Naive thymus-derived CD8-positive, alpha-beta T cell (primary cell): Measurements from ENCODE around the gene GGCT. TPM values are rescaled to one million over a fixed set of nuclear protein-coding genes. Genes with fewer than 3 reads are reported as not detected.
"Not testable (repeated sequence)": the region's sequence is repeated elsewhere in the genome, so short reads cannot be mapped to it uniquely, and the experiment has no call there.

Experiments
- ATAC-seq, 2 donors: fragments of 150-1000 bp; cut with Tn5 transposase in 1 of 2; sonication (Bioruptor Pico), chemical (Tn5 transposase) in 1 of 2; 1 replicate in 1 of 2; 2 replicates in 1 of 2; pipeline ENCODE4 v1.10.0; 2021; ENCODE audit warnings: mild to moderate bottlenecking in 2 of 2, moderate library complexity in 2 of 2
- POLR2A ChIA-PET: fragments of 350-600 bp; sonication (Branson Sonifier 250); formaldehyde crosslinking; loops from one replicate; lab custom pipeline; 2021; ENCODE audit warnings: antibody characterized with exemption; lab: Charles Lee
- DNase-seq, 10 donors: peaks; one replicate each; pipeline versions ENCODE4 v3.0.0 to v3.0.0-alpha.2; 2020 to 2022
- H3K27ac Mint-ChIP-seq, 10 donors: one replicate each; pipeline ENCODE4 v1.8.0; 2020 to 2022; ENCODE audit warnings: mild to moderate bottlenecking in 10 of 10, mixed read lengths in 10 of 10, moderate library complexity in 4 of 10, inconsistent platforms in 1 of 10
- H3K27me3 Mint-ChIP-seq, 5 donors: one replicate each; pipeline ENCODE4 v1.8.0; 2021 to 2022; ENCODE audit warnings: mixed read lengths in 5 of 5
- H3K36me3 Mint-ChIP-seq, 3 donors: one replicate each; pipeline ENCODE4 v1.8.0; 2020 to 2022; ENCODE audit warnings: mixed read lengths in 3 of 3, mild to moderate bottlenecking in 2 of 3, inconsistent platforms in 1 of 3
- H3K4me1 Mint-ChIP-seq, 4 donors: one replicate each; pipeline ENCODE4 v1.8.0; 2021 to 2022; ENCODE audit warnings: mixed read lengths in 4 of 4
- H3K4me3 Mint-ChIP-seq, 10 donors: one replicate each; pipeline ENCODE4 v1.8.0; 2020 to 2022; ENCODE audit warnings: mild to moderate bottlenecking in 10 of 10, mixed read lengths in 10 of 10, moderate library complexity in 6 of 10, inconsistent platforms in 1 of 10
- H3K9me3 Mint-ChIP-seq, 9 donors: one replicate each; pipeline ENCODE4 v1.8.0; 2020 to 2022; ENCODE audit warnings: mixed read lengths in 9 of 9, mild to moderate bottlenecking in 3 of 9, inconsistent platforms in 1 of 9, moderate library complexity in 1 of 9
- polyA plus RNA-seq, 3 donors: library from polyadenylated mRNA; unstranded; fragments of 300-500 nt; fragmentation: Illumina TruSeq; gene quantifications; one replicate each; pipeline ENCODE4 v1.2.3, GENCODE V29; 2021
- total RNA-seq, 8 experiments: library from RNA in 2 of 8; stranded (reverse) in 2 of 8; gene quantifications; one replicate each; pipeline ENCODE4 v1.2.3 and lab custom pipeline; 2021 to 2026

Gene GGCT
- total and polyA plus RNA-seq, 5 experiments from 2014 or later, result 13.8 to 28.2 (median 26.0) TPM

GRCh38 chr7:30493228-30493627 is 11.4 kb downstream of the GGCT start:
- H3K4me3 Mint-ChIP-seq, result no peak overlapping the region

DNA sequence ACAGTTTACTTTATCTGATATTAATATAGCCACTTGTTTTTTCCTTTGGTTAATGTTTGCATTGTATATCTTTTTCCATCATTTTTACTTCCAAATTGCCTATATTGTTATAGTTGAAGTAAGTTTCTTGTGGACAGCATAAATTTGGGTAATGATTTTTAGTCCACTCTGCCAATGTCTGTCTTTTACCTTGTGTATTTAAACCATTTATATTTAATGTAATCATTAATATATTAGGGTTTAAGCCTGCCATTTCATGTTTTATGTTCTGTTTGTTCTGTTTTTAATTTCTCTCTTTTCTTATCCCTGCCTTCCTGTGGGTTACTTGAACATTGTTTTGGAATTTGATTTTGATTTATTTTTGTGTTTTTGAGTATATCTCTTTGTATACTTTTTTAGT is 13.2 kb downstream of the GGCT start:
- DNase-seq (no peak), ATAC-seq (no peak)
- Mint-ChIP-seq H3K27ac (no peak overlapping the region), H3K36me3 (peaks cover 10 to 23% (median 22%) of the 10 kb centered on the region in 3 donors), H3K4me3 (no peak overlapping the region), H3K4me1 (no peaks in the 10 kb centered on the region), H3K27me3 (peaks cover 0 to 4% (median 1%) of the 10 kb centered on the region in 5 donors), H3K9me3 (peaks cover 5 to 25% (median 15%) of the 10 kb centered on the region in 9 donors)
- POLR2A ChIA-PET, result no interaction called here

More at GRCh38 chr7:30493228-30493627, 11.4 kb downstream of the GGCT start:
- Mint-ChIP-seq H3K9me3 (peaks cover 5 to 25% (median 15%) of the 10 kb centered on the region in 9 donors), H3K27ac (no peak overlapping the region), H3K4me1 (peaks cover 0 to 1% (median 0%) of the 10 kb centered on the region in 4 donors), H3K27me3 (peaks cover 0 to 4% (median 1%) of the 10 kb centered on the region in 5 donors), H3K36me3 (peaks cover 21 to 30% (median 30%) of the 10 kb centered on the region in 3 donors)
- POLR2A ChIA-PET, result no interaction called here
- no peak for DNase-seq
- ATAC-seq, result no peak

- Mint-ChIP-seq H3K4me3 (no peak overlapping the region), H3K4me1 (no peaks in the 10 kb centered on the region), H3K9me3 (peaks cover 3 to 16% (median 10%) of the 10 kb centered on the region in 9 donors), H3K27ac (no peak overlapping the region), H3K36me3 (peaks cover 0 to 14% (median 4%) of the 10 kb centered on the region in 3 donors), H3K27me3 (peaks cover 0 to 4% (median 1%) of the 10 kb centered on the region in 5 donors)
- ATAC-seq (no peak), DNase-seq (no peak)
- POLR2A ChIA-PET, result no interaction called here
These were observed 17.3 kb downstream of the GGCT start for GRCh38 chr7:30487371-30487770.

GRCh38 chr7:30485667-30486066 is 19.0 kb downstream of the GGCT start:
- Mint-ChIP-seq H3K9me3 (no peaks in the 10 kb centered on the region), H3K27me3 (peaks cover 0 to 1% (median 0%) of the 10 kb centered on the region in 5 donors)
- POLR2A ChIA-PET, result no interaction called here

GRCh38 chr7:30481416-30481815 is 23.2 kb downstream of the GGCT start:
- H3K9me3 Mint-ChIP-seq, H3K27me3 Mint-ChIP-seq, H3K4me3 Mint-ChIP-seq, ATAC-seq, POLR2A ChIA-PET, H3K36me3 Mint-ChIP-seq, H3K27ac Mint-ChIP-seq, DNase-seq: not testable (repeated sequence)
- H3K4me1 Mint-ChIP-seq, result peaks cover 9 to 32% (median 30%) of the 10 kb centered on the region in 4 donors

More at GRCh38 chr7:30485667-30486066, 19.0 kb downstream of the GGCT start:
- Mint-ChIP-seq H3K36me3 (peaks cover 0 to under 1% (median 0%) of the 10 kb centered on the region in 3 donors), H3K4me3 (no peak overlapping the region), H3K4me1 (no peaks in the 10 kb centered on the region), H3K27ac (no peak overlapping the region)
- DNase-seq (no peak), ATAC-seq (no peak)

DNA sequence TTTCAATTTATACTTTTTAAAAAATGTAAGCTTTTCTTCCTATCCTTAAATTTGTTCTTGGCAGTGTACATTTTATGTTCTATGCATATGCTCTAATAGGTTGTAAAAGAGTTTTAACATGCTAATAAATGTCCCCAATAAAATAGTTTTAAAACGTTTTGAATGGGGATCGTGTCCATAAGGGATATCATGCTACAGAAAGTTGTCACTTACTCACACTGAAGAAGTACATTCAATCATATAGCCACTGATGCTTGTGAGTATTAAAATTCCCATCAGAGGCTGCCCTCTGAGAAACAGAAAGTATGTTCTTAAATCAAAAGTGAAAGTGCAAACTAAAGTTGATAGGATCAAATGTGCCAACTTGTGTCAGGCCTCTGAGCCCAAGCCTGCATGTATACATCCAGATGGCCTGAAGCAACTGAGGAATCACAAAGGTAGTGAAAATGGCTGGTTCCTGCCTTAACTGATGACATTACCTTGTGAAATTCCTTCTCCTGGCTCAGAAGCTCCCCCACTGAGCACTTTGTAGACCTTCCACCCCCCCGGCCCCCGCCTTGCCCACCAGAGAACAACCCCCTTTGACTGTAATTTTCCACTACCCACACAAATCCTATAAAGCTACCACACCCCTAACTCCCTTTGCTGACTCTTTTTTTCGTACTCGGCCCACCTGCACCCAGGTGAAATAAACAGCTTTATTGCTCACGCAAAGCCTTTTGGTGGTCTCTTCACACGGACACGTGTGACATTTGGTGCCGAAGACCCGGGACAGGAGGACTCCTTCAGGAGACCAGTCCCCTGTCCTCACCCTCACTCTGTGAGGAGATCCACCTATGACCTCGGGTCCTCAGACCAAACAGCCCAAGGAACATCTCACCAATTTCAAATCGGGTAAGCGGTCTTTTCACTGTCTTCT is 25.2 kb downstream of the GGCT start:
- Mint-ChIP-seq H3K27ac (peak overlapping the region in 5 of 10 donors; percentile 89 to 93 (median 92)), H3K27me3 (no peaks in the 10 kb centered on the region), H3K36me3 (peaks cover 0 to 4% (median 2%) of the 10 kb centered on the region in 3 donors), H3K4me1 (peaks cover 14 to 50% (median 48%) of the 10 kb centered on the region in 4 donors), H3K9me3 (no peaks in the 10 kb centered on the region), H3K4me3 (peak overlapping the region in 8 of 10 donors; percentile 93 to 98 (median 94))
- DNase-seq (peak in 4 of 10 donors; percentile 6 to 54 (median 42)), ATAC-seq (peak; percentile 36 to 38)
- POLR2A ChIA-PET, result interaction anchor here (0.6 to 2.6 kb wide), 6 partner anchors 11 to 315 kb away, joined by 3 to 15 read pairs (median 3); partner anchors contain the start of gene ZNRF2

- peaks cover 0 to 4% (median 4%) of the 10 kb centered on the region in 3 donors for H3K36me3 Mint-ChIP-seq
- ATAC-seq, result peak; percentile 87 to 91
- no peaks in the 10 kb centered on the region for H3K27me3 Mint-ChIP-seq
- H3K9me3 Mint-ChIP-seq, result no peaks in the 10 kb centered on the region
- peaks cover 19 to 59% (median 56%) of the 10 kb centered on the region in 4 donors for H3K4me1 Mint-ChIP-seq
- peak within 1 kb of the TSS in 8 of 10 donors; percentile 45 to 94 (median 93) for H3K27ac Mint-ChIP-seq
- POLR2A ChIA-PET, result interaction anchor here (0.6 to 2.6 kb wide), 11 partner anchors 10 to 452 kb away, joined by 3 to 15 read pairs (median 3); partner anchors contain the start of genes FKBP14, GGCT and ZNRF2
- peak; percentile 33 to 72 (median 60) for DNase-seq
- H3K4me3 Mint-ChIP-seq, result peak within 1 kb of the TSS in 9 of 10 donors; percentile 92 to 98 (median 95)
These were observed 26.1 kb downstream of the GGCT start, which contains the start of gene NOD1 for GRCh38 chr7:30478349-30479201. TSS of gene NOD1 (minus strand) at chr7:30478784. CDS start at chr7:30456921, 21,863 bp downstream.

- H3K4me1 Mint-ChIP-seq, result peaks cover 27 to 78% (median 75%) of the 10 kb centered on the region in 4 donors
- POLR2A ChIA-PET, result no interaction called here
- H3K27ac Mint-ChIP-seq, result peak overlapping the region in 7 of 10 donors; percentile 20 to 71 (median 38)
- H3K36me3 Mint-ChIP-seq, result peaks cover 0 to 7% (median 4%) of the 10 kb centered on the region in 3 donors
- ATAC-seq, result no peak
- no peak for DNase-seq
- H3K9me3 Mint-ChIP-seq, result no peaks in the 10 kb centered on the region
- no peaks in the 10 kb centered on the region for H3K27me3 Mint-ChIP-seq
- H3K4me3 Mint-ChIP-seq, result peak overlapping the region in 9 of 10 donors; percentile 25 to 97 (median 69)
These were observed 28.0 kb downstream of the GGCT start for GRCh38 chr7:30476459-30477145.

- Mint-ChIP-seq H3K9me3 (no peaks in the 10 kb centered on the region), H3K27me3 (no peaks in the 10 kb centered on the region), H3K36me3 (peaks cover 0 to 7% (median 4%) of the 10 kb centered on the region in 3 donors), H3K27ac (peak overlapping the region in 3 of 10 donors; percentile 18 to 71 (median 43)), H3K4me3 (no peak overlapping the region), H3K4me1 (peaks cover 29 to 88% (median 85%) of the 10 kb centered on the region in 4 donors)
- POLR2A ChIA-PET, result no interaction called here
- no peak for DNase-seq
- no peak for ATAC-seq
These were observed 29.0 kb downstream of the GGCT start for GRCh38 chr7:30475580-30475979.

- ATAC-seq (no peak), DNase-seq (no peak)
- no peaks in the 10 kb centered on the region for H3K9me3 Mint-ChIP-seq
- peaks cover 0 to 7% (median 4%) of the 10 kb centered on the region in 3 donors for H3K36me3 Mint-ChIP-seq
- H3K4me1 Mint-ChIP-seq, result peaks cover 32 to 92% (median 87%) of the 10 kb centered on the region in 4 donors
- H3K4me3 Mint-ChIP-seq, result no peak overlapping the region
- no peaks in the 10 kb centered on the region for H3K27me3 Mint-ChIP-seq
- POLR2A ChIA-PET, result no interaction called here
- peak overlapping the region in 5 of 10 donors; percentile 17 to 51 (median 37) for H3K27ac Mint-ChIP-seq
These were observed 29.7 kb downstream of the GGCT start for GRCh38 chr7:30474893-30475292.

GRCh38 chr7:30474485-30474884 is 30.1 kb downstream of the GGCT start:
- DNase-seq (no peak), ATAC-seq (no peak)
- peaks cover 0 to 7% (median 4%) of the 10 kb centered on the region in 3 donors for H3K36me3 Mint-ChIP-seq
- no peaks in the 10 kb centered on the region for H3K27me3 Mint-ChIP-seq
- peak overlapping the region in 3 of 10 donors; percentile 18 to 67 (median 47) for H3K27ac Mint-ChIP-seq
- no peak overlapping the region for H3K4me3 Mint-ChIP-seq
- POLR2A ChIA-PET, result no interaction called here
- H3K9me3 Mint-ChIP-seq, result no peaks in the 10 kb centered on the region
- H3K4me1 Mint-ChIP-seq, result peaks cover 29 to 91% (median 86%) of the 10 kb centered on the region in 4 donors
